HG03103 (cell line): ENCODE measurements around the gene SAMD8.
"Not testable (repeated sequence)": the region's sequence is repeated elsewhere in the genome, so short reads cannot be mapped to it uniquely, and the experiment has no call there.

Source experiments
- ATAC-seq: cut with Tn5 transposase; IDR thresholded peaks from one replicate; pipeline ENCODE4 v1.9.1; 2021; ENCODE audit warnings: low read depth; ENCODE audit not compliant: unreplicated experiment

SAMD8 gene

GRCh38 chr10:75136346-75136745 lies 24.9 kb downstream of the SAMD8 start:
- no peak for ATAC-seq

GRCh38 chr10:75137533-75138438 lies 26.3 kb downstream of the SAMD8 start:
- ATAC-seq: no peak

GRCh38 chr10:75140246-75140645 lies 28.8 kb downstream of the SAMD8 start:
- no peak for ATAC-seq

GRCh38 chr10:75143353-75143752 lies 31.9 kb downstream of the SAMD8 start:
- no peak for ATAC-seq

- no peak for ATAC-seq
Measured at GRCh38 chr10:75145590-75145989, 34.1 kb downstream of the SAMD8 start.

GRCh38 chr10:75146780-75147179 lies 35.3 kb downstream of the SAMD8 start:
- no peak for ATAC-seq

GRCh38 chr10:75150656-75151055 lies 39.2 kb downstream of the SAMD8 start:
- no peak for ATAC-seq

- no peak for ATAC-seq
Measured at GRCh38 chr10:75159519-75159918, 48.1 kb downstream of the SAMD8 start.

GRCh38 chr10:75165684-75166622 lies 54.5 kb downstream of the SAMD8 start:
- ATAC-seq: peak; percentile 84

- peak; percentile 24 for ATAC-seq
Measured at GRCh38 chr10:75166623-75166972, 55.1 kb downstream of the SAMD8 start.

GRCh38 chr10:75168275-75168674 lies 56.8 kb downstream of the SAMD8 start:
- no peak for ATAC-seq

- ATAC-seq: no peak
Measured at GRCh38 chr10:75170215-75170614, 58.8 kb downstream of the SAMD8 start.

- ATAC-seq: no peak
Measured at GRCh38 chr10:75175046-75175445, 63.6 kb downstream of the SAMD8 start.

- no peak for ATAC-seq
Measured at GRCh38 chr10:75176046-75176445, 64.6 kb downstream of the SAMD8 start.

GRCh38 chr10:75176736-75177135 lies 65.3 kb downstream of the SAMD8 start:
- no peak for ATAC-seq

GRCh38 chr10:75179657-75180177 lies 68.3 kb downstream of the SAMD8 start:
- ATAC-seq: no peak

- no peak for ATAC-seq
Measured at GRCh38 chr10:75180592-75180991, 69.1 kb downstream of the SAMD8 start.

GRCh38 chr10:75181073-75181472 lies 69.6 kb downstream of the SAMD8 start:
- no peak for ATAC-seq

- no peak for ATAC-seq
Measured at GRCh38 chr10:75186310-75186709, 74.9 kb downstream of the SAMD8 start.

- no peak for ATAC-seq
Measured at GRCh38 chr10:75187961-75188426, 76.5 kb downstream of the SAMD8 start.

- ATAC-seq: not testable (repeated sequence)
Measured at GRCh38 chr10:75188522-75188921, 77.1 kb downstream of the SAMD8 start.
